Cardiac muscle cell (in vitro differentiated cells and primary cell): ENCODE measurements around the gene NKX1-2. TPM values are rescaled to one million over a fixed set of nuclear protein-coding genes. Genes with fewer than 3 reads are reported as not detected.

Experiments used
- DNase-seq, 2 donors: peaks; one replicate each; pipeline versions ENCODE4 v3.0.0 to v3.0.0-alpha.2; 2010 to 2017; ENCODE audit warnings: low read depth in 1 of 2, low spot score in 1 of 2
- H3K27ac ChIP-seq: fragments of 200-600 bp; sonication (generic); 2 replicates; pipeline ENCODE4 v1.5.1; 2016
- H3K27me3 ChIP-seq: fragments of 200-600 bp; sonication (generic); 2 replicates; pipeline ENCODE4 v1.6.0; 2016; ENCODE audit warnings: control low read depth
- H3K36me3 ChIP-seq: fragments of 200-600 bp; sonication (generic); 2 replicates; pipeline ENCODE4 v1.5.1; 2016; ENCODE audit warnings: control low read depth
- H3K4me1 ChIP-seq: fragments of 200-600 bp; sonication (generic); 2 replicates; pipeline ENCODE4 v1.8.1; 2017; ENCODE audit warnings: low read depth, mild to moderate bottlenecking, mixed run types
- H3K4me3 ChIP-seq: fragments of 200-600 bp; sonication (generic); 2 replicates; pipeline ENCODE4 v1.5.1; 2016; ENCODE audit warnings: mild to moderate bottlenecking
- H3K9me3 ChIP-seq: fragments of 200-600 bp; sonication (generic); 2 replicates; pipeline ENCODE4 v1.5.1; 2017; ENCODE audit warnings: low read depth, mild to moderate bottlenecking, control low read depth
- polyA plus RNA-seq: library from polyadenylated mRNA; unstranded; fragments of >200 nt; fragmentation: Nextera tagmentation; extraction: Ambion mirVana; gene quantifications from 2 replicates; pipeline ENCODE4 v1.2.1, GENCODE V29; 2016
- total RNA-seq: library from RNA; depleted of rRNA; stranded (reverse); fragments of >200 nt; gene quantifications from 2 replicates; pipeline ENCODE4 v1.2.3, GENCODE V29; 2016
- TF ChIP-seq, protein P1 (sequence below): IDR thresholded peaks from 2 replicates; pipeline ENCODE4 v1.5.1; 2012; ENCODE audit warnings: low read depth, mild to moderate bottlenecking, low read length

Gene NKX1-2
- total and polyA plus RNA-seq, 2 experiments from 2014 or later, result 0.33 TPM; not detected in 1

DNA sequence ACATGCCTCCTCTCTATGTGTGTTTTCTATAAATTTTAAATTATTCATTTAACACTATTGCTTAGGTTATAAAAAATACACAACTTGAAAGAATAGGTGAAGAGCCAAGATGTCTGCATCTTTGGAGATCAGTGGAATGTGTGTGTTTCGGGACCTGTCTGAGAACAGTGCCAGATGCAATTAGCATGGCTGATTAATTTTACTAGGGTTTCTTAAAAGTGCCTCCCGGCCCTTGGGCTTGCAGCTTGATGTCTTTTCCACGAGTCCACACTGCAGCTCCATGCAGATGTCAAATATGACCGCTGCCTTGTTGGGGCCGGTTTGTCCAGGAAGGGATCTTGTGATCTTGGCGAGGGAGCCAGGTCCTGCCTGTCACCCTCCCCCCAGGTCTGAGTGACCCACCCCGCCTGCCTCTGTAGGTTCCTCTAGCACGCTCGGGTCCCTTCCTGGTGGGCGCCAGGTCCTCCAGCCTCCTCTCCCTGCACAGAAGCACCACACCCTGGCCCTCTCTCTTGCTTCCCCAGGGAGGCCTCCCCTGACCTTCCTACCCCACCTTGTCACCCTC, 32.5 kb upstream of the NKX1-2 start:
- DNase-seq, result no peak
- Histone ChIP-seq H3K27ac (no peak overlapping the region), H3K27me3 (no peaks in the 10 kb centered on the region), H3K36me3 (no peaks in the 10 kb centered on the region), H3K9me3 (no peaks in the 10 kb centered on the region), H3K4me1 (no peaks in the 10 kb centered on the region), H3K4me3 (no peak overlapping the region)
- TF ChIP-seq, protein P1, sequence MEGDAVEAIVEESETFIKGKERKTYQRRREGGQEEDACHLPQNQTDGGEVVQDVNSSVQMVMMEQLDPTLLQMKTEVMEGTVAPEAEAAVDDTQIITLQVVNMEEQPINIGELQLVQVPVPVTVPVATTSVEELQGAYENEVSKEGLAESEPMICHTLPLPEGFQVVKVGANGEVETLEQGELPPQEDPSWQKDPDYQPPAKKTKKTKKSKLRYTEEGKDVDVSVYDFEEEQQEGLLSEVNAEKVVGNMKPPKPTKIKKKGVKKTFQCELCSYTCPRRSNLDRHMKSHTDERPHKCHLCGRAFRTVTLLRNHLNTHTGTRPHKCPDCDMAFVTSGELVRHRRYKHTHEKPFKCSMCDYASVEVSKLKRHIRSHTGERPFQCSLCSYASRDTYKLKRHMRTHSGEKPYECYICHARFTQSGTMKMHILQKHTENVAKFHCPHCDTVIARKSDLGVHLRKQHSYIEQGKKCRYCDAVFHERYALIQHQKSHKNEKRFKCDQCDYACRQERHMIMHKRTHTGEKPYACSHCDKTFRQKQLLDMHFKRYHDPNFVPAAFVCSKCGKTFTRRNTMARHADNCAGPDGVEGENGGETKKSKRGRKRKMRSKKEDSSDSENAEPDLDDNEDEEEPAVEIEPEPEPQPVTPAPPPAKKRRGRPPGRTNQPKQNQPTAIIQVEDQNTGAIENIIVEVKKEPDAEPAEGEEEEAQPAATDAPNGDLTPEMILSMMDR, result no peak

GRCh38 chr10:124481717-124482116, 31.9 kb upstream of the NKX1-2 start:
- DNase-seq, result peak in 1 of 2 donors; percentile 34
- H3K27ac ChIP-seq, result no peak overlapping the region

DNA sequence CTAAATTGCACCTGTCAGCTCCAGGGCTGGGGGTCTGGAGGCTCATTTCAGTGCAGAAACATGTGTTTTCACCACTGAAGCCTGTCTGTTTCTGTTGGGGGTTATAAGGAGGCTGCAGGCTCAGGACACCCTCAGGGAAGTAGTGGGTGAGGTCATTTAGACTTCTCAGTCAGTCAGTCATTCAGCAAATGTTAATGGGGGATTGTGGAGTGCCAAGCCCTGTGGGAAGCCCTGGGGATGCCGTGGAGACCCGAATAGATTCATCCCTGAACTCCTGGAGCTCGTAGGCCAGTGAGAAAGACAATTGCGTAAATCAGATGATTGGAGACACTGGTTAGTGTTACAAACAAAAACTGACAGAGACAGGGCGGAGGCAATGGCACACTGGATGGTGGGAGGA, 31.0 kb upstream of the NKX1-2 start:
- TF ChIP-seq, protein P1, result no peak
- Histone ChIP-seq H3K9me3 (no peaks in the 10 kb centered on the region), H3K27ac (no peak overlapping the region), H3K27me3 (no peaks in the 10 kb centered on the region), H3K36me3 (no peaks in the 10 kb centered on the region), H3K4me3 (no peak overlapping the region), H3K4me1 (no peaks in the 10 kb centered on the region)
- no peak for DNase-seq

More at GRCh38 chr10:124481717-124482116, 31.9 kb upstream of the NKX1-2 start:
- TF ChIP-seq, protein P1, result no peak
- H3K4me1 ChIP-seq, result no peaks in the 10 kb centered on the region
- no peaks in the 10 kb centered on the region for H3K27me3 ChIP-seq
- no peak overlapping the region for H3K4me3 ChIP-seq
- H3K9me3 ChIP-seq, result no peaks in the 10 kb centered on the region
- H3K36me3 ChIP-seq, result no peaks in the 10 kb centered on the region

- Histone ChIP-seq H3K27ac (no peak overlapping the region), H3K9me3 (no peaks in the 10 kb centered on the region), H3K4me1 (no peaks in the 10 kb centered on the region), H3K27me3 (no peaks in the 10 kb centered on the region), H3K4me3 (no peak overlapping the region), H3K36me3 (no peaks in the 10 kb centered on the region)
- DNase-seq, result no peak
- TF ChIP-seq, protein P1, result no peak
These were observed 28.7 kb upstream of the NKX1-2 start for GRCh38 chr10:124478515-124478914.

- Histone ChIP-seq H3K4me1 (no peaks in the 10 kb centered on the region), H3K27ac (no peak overlapping the region), H3K4me3 (no peak overlapping the region), H3K27me3 (no peaks in the 10 kb centered on the region), H3K36me3 (no peaks in the 10 kb centered on the region), H3K9me3 (no peaks in the 10 kb centered on the region)
- peak in 1 of 2 donors; percentile 52 for DNase-seq
- TF ChIP-seq, protein P1, result no peak
These were observed 28.0 kb upstream of the NKX1-2 start for GRCh38 chr10:124477614-124478363.
